ENCODE data around the gene RRP36. TPM values are rescaled to one million over a fixed set of nuclear protein-coding genes. Genes with fewer than 3 reads are reported as not detected.

The RRP36 gene
- total RNA-seq, 4 donors from 2014 or later = 41.5 to 68.5 (median 56.7) TPM

- peaks cover 28 to 39% of the 10 kb centered on the region in 2 donors for H3K4me1 ChIP-seq
- peak in 1 of 2 donors; percentile 66 for TF ChIP-seq POLR2A (IDR thresholded peaks at IDR 0.05)
- TF ChIP-seq, protein P1, sequence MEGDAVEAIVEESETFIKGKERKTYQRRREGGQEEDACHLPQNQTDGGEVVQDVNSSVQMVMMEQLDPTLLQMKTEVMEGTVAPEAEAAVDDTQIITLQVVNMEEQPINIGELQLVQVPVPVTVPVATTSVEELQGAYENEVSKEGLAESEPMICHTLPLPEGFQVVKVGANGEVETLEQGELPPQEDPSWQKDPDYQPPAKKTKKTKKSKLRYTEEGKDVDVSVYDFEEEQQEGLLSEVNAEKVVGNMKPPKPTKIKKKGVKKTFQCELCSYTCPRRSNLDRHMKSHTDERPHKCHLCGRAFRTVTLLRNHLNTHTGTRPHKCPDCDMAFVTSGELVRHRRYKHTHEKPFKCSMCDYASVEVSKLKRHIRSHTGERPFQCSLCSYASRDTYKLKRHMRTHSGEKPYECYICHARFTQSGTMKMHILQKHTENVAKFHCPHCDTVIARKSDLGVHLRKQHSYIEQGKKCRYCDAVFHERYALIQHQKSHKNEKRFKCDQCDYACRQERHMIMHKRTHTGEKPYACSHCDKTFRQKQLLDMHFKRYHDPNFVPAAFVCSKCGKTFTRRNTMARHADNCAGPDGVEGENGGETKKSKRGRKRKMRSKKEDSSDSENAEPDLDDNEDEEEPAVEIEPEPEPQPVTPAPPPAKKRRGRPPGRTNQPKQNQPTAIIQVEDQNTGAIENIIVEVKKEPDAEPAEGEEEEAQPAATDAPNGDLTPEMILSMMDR (IDR thresholded peaks at IDR 0.05) = no peak
- no peaks in the 10 kb centered on the region for H3K27me3 ChIP-seq
- H3K9me3 ChIP-seq = no peaks in the 10 kb centered on the region
- peak; percentile 100 for DNase-seq
- peak within 1 kb of the TSS; percentile 42 to 69 (median 67) for H3K27ac ChIP-seq
- WGBS, 2 donors = 0% methylated on average over 32 to 40 of the region's 51 CpGs
- intact Hi-C loops (cut with DNase I) = loop anchor here (10.0 kb wide), 1 partner anchor 109 kb away; no protein-coding TSS in a partner anchor
- peak within 1 kb of the TSS; percentile 46 to 73 (median 61) for H3K4me3 ChIP-seq (replicated peaks in 1 of 3)
- H3K36me3 ChIP-seq = peaks cover 22 to 24% of the 10 kb centered on the region in 2 donors
These were observed 7.5 kb upstream of the RRP36 start, which contains the start of the genes KLHDC3 and MEA1 for GRCh38 chr6:43013843-43014433. KLHDC3 (plus strand) TSS chr6:43014249; CDS start chr6:43017193, 2,944 bp downstream. MEA1 (minus strand) TSS chr6:43013946; CDS start chr6:43013813, 133 bp downstream.

DNA sequence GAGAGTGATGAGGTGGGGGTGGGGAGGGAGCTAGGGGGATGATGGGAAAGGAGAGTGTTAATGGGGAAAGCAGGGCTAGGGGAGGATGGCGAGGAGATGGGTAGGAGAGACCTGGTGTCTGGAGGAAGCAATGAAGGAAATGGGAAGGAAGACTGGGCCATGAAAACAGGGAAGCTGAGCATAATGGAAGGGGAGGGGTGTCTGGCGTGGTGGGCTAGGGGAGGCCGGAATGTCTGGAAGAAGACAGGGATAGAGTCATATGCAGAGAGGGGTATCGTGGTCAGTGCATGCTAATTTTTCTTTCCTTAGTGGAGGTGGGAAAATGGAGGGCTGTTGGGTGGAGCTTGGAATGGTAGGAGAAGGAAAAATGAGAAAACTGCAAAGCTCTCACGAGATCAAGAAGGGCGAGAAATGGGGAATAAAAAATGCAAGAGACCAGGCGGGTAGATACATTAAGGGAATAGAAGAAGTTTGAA lies 7.0 kb upstream of the RRP36 start:
- Histone ChIP-seq H3K4me3 (replicated peaks in 1 of 3) (peak overlapping the region; percentile 29 to 73 (median 61)), H3K36me3 (peaks cover 20 to 22% of the 10 kb centered on the region in 2 donors), H3K9me3 (no peaks in the 10 kb centered on the region), H3K27me3 (no peaks in the 10 kb centered on the region), H3K27ac (peak overlapping the region; percentile 30 to 58 (median 42)), H3K4me1 (peaks cover 28 to 39% of the 10 kb centered on the region in 2 donors)
- intact Hi-C loops (cut with DNase I) = loop anchor here (10.0 kb wide), 1 partner anchor 110 kb away; no protein-coding TSS in a partner anchor
- DNase-seq = no peak
- 0 to 2% methylated on average over 7 of the region's 7 CpGs for WGBS, 2 donors
- TF ChIP-seq, protein P1 (IDR thresholded peaks at IDR 0.05) = no peak
- no peak for TF ChIP-seq POLR2A (IDR thresholded peaks at IDR 0.05)

GRCh38 chr6:43016176-43016942 lies 5.1 kb upstream of the RRP36 start:
- Histone ChIP-seq H3K36me3 (peaks cover 11 to 13% of the 10 kb centered on the region in 2 donors), H3K9me3 (no peaks in the 10 kb centered on the region), H3K27ac (peak overlapping the region in 2 of 3 donors; percentile 17 to 64), H3K27me3 (no peaks in the 10 kb centered on the region), H3K4me1 (peaks cover 35 to 47% of the 10 kb centered on the region in 2 donors), H3K4me3 (replicated peaks in 1 of 3) (no peak overlapping the region)
- intact Hi-C loops (cut with DNase I) = loop anchor here (5.0 to 10.0 kb wide), 3 partner anchors 36 to 112 kb away; partner anchors contain the start of genes CUL7 and PEX6
- TF ChIP-seq, protein P1 (IDR thresholded peaks at IDR 0.05) = no peak
- no peak for TF ChIP-seq POLR2A (IDR thresholded peaks at IDR 0.05)
- DNase-seq = peak; percentile 25 to 37
- WGBS, 2 donors = 63 to 69% methylated on average over 7 of the region's 7 CpGs

DNA sequence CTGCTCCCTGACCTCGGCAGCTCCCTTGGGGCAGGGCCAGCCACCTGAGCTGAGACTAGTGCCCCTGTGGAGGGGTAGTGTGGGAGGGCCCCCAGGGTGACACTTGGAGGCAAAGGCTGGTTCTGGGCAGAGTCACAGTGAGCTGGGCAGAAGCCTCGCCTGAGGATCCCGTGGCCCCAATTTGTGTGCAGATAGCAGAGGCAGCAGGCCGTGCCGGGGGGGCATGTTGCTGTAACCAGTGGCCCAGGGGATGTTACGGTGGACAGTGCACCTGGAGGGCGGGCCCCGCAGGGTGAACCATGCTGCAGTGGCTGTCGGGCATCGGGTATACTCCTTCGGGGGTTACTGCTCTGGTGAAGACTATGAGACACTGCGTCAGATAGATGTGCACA lies 4.5 kb upstream of the RRP36 start:
- H3K9me3 ChIP-seq = no peaks in the 10 kb centered on the region
- H3K27me3 ChIP-seq = no peaks in the 10 kb centered on the region
- peak in 1 of 2 donors; percentile 23 for DNase-seq
- H3K4me1 ChIP-seq = peaks cover 35 to 47% of the 10 kb centered on the region in 2 donors
- 78 to 93% methylated on average over 4 to 12 of the region's 12 CpGs for WGBS, 2 donors
- H3K27ac ChIP-seq = peak overlapping the region in 2 of 3 donors; percentile 17 to 64
- H3K36me3 ChIP-seq = peaks cover 9 to 11% of the 10 kb centered on the region in 2 donors
- H3K4me3 ChIP-seq (replicated peaks in 1 of 3) = no peak overlapping the region
- TF ChIP-seq, protein P1 (IDR thresholded peaks at IDR 0.05) = no peak
- intact Hi-C loops (cut with DNase I) = loop anchor here (5.0 to 10.0 kb wide), 3 partner anchors 35 to 112 kb away; partner anchors contain the start of genes CUL7 and PEX6

All from thyroid gland (tissue), 4 donors.